Brain pericyte (primary cell): Measurements from ENCODE around the gene EIF4E.
"Not testable (repeated sequence)": the region's sequence is repeated elsewhere in the genome, so short reads cannot be mapped to it uniquely, and the experiment has no call there.

ENCODE experiments used
- DNase-seq: peaks from one replicate; pipeline ENCODE4 v3.0.0-alpha.2; 2012; ENCODE audit warnings: low read depth, low spot score

Gene EIF4E, protein sequence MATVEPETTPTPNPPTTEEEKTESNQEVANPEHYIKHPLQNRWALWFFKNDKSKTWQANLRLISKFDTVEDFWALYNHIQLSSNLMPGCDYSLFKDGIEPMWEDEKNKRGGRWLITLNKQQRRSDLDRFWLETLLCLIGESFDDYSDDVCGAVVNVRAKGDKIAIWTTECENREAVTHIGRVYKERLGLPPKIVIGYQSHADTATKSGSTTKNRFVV

DNA sequence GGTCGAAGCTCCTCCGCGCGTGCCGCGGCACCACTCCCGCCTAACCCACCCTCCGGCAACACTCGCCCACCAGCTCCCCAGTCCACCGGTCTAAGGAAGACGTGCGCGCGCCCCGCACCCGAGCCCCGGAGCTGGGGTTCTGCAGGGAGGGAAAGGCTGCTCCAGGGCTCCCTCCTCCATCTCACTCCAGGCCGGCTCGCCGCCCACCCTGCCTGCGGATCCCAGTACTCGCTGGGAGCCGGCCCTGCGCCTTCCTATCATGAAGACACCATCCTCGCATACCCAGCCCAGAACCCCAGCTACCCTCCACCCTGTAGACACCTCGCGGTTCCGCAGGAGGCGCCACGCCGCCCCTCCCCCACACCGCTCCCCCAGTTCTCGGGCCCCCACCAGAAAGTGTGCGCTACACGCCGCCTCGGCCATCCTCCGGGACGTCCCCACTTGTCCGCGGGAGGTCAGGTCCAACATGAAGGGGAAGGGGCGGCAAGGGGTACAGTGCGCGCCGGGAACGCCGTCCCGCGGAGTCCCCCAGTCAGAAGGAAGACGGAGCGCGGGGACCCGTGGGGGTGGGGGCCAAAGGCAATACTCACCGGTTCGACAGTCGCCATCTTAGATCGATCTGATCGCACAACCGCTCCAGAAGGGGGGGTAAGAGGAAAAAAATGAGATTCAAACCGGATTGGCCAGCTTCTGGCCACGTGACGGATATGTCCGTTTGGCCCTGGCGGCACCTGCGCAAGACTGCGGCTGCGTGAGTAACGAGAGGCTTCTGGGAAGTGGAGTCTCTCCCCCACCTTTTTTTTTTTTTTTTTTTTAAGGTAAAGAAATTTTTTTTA lies at the start of gene EIF4E:
Gene EIF4E (minus strand): TSS at position 629 of the 836 bp plus-strand sequence. CDS start 21 bp downstream, at position 608.
- DNase-seq = peak; percentile 93

DNA sequence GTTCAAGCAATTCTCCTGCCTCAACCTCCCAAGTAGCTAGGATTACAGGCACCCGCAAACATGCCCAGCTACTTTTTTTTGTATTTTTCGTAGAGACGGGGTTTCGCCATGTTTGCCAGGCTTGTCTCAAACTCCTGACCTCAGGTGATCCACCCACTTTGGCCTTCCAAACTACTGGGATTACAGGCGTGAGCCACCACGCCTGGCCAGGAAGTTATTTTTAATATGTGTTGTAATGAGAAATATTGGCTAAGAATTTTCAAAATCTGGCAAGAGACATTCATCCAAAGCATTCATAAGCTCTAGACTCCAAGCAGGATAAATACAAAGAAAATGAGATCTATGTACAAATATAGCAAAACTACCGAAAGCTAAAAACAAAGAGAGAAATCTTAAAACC lies 48.6 kb upstream of the EIF4E start:
- no peak for DNase-seq

DNA sequence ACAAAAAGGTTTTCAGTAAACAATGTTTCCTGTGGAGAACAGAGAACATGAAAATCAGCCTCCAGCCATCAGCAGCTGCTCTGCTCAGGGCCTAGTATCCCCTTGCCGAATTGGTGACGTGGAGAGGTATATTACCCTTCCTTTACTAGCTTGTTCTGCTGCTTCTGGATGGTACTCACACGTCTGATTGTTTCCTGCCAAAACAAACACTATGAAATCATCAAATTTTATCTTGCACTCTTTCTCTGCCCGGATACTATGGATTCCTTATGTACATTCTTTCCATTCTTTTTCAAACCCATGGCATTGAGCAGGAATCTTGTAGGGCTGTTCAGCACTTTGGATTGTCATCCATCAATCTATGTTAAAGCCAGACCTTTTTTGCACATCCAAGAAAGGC lies 47.8 kb upstream of the EIF4E start:
- no peak for DNase-seq

DNA sequence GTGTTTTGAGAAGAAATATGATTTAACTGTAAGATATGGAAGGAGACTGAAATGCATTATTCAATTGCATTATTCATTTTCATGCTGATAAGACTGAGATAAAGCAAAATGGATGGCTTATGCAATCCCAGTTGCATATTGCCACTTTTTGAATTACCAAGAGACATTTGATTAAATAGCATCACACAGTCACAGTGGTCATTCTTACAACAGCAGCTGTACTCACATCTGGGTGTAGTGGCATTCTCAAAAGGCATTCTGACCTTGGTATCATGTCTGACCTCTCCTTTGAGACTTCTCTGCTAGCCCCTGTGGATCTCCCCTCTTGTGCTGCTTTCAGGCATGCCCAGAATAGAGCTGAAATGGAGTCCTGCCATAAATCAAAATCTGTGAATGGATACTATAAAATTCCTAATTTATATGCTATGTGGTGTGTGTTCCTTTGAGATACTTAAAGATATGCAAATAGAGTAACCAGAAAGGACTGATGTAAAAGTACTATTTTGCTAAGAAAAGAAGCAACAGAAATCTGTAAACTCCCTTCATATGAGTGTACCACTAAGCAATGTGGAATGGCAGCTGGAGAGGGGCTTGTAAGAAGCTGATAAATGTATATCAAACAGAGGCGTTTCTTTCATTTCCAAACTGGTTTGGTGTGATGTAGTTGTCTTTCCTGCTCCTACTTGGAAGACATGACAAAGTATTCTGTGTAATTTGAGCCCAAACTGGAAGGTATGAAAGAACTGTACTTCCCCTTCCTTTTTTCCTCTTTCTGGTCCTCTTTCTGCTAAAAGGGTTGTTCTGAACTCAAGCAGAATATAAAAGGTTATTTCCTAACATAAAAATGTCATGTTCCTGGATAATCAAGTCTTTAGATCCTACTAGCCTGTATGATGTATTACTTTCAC lies 41.2 kb upstream of the EIF4E start:
- DNase-seq = no peak

DNA sequence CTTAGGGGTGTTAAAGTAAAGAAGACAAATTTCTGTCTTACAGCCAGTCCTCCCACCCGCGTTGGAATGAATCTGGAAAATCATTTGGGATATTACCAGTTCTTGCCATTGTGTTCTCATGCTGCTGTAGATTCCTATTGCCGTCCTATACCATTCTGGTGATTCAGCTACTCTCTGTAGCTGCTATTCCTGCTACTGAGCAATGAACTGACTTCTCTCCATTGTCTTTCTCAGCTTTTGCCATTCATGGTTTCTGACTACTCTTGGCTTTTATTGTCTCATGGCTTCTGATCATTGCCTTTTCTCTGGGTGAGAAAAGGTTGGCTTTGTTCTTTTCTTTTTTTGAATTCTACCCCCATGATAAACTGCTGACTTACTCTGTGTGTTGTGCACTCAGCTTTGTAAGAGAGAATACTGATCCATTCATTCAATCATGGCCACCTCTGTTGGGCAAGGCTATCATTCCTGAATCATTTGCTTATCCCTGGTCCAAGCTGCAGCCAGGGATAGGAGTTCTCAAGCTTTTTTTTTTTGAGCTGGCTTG lies 38.9 kb upstream of the EIF4E start:
- DNase-seq = no peak

DNA sequence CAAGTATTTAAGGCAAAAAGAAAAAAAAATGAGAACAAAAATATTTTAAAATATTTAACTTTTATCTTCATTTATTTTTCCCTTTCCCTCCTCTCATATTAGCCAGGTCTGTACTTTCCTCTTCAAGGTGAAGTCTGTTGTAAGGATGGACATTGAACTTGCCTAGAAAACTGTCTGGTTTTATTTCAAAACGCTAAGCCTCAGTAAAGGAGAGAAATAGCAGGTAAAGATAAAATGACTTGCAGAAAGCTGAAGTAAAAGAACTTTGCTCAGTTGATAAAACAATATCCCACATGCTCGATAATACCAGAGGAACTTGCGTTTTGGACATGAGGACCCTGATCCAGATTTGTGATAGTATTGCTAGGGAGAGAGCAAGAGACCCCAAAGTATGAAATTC lies 38.0 kb upstream of the EIF4E start:
- no peak for DNase-seq

DNA sequence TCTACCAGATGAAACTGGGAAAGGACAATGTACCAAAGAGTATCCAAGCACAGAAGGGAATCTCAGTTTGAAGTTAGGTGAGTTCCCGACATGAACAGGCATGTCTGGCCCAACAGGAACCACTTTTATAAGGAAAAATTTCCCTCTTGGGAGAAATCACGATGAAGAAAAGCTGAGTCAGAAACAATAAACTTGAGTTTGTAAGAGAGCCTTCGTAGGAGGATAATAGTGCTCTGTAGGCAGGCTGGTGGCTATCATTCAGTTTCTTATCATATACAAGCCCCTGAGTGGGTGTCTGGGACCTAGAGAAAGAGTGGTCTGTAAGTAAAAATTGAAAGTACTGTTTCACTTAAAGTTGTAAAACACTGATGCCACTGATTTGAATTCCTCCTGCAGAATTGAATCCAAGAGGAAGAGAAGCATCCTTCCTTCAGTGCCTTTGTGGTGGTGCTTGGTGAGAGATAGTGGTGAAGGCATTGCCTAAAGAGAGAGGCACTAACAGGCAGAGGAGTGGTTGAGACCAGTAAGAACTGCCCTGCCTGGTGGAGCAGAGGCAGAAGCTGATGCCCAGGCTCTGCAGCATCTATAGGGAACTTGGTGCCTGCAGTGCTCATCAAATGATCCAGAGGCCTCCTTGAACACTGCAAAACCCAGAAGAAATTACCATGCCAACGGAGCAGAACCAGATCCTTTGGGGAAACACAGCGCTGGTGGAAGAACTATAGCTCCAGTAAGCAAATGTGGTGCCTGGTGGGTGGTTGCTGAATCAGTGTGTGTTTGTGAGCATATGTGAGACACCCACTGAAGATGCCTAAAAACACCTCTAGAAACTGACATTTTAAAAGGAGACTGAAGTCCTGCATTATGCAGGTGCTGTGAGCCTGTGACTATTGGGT lies 34.9 kb upstream of the EIF4E start:
- DNase-seq = no peak

DNA sequence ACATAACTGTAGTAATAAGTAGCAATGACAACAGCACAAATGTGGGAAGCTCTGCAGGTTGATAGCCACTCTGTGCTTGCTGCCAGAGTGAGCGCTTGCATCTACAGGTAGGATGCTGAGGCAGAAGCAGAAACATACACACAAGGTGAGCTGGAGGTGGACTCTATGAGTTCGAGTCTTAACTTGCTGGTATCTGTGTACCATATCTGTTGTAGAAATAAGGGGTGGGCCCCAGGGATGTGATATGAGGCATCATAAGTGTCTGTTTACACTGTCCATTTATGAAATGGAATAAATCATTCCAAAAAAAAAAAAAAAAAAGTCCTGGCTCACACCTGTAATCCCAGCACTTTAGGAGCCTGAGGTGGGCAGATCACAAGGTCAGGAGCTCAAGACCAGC lies 32.8 kb upstream of the EIF4E start:
- no peak for DNase-seq

DNA sequence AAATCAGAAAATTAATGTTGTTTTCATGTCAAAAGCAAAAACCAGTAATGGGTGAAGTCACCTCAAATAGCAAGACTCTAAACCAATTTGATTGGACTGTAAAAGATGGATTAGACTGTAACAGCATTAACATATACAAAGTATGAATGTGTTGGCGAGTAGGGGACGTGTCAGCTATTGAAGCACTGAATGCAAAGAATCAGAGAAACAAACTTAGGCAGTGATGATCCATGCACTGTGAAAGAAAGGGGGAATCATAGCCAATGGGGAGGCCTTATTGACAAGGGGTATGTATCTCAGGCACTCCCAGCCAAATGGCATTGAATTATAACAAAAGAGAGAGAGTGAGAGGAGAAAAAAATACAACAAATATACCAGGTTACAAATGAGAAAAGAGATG lies 30.5 kb upstream of the EIF4E start:
- no peak for DNase-seq

DNA sequence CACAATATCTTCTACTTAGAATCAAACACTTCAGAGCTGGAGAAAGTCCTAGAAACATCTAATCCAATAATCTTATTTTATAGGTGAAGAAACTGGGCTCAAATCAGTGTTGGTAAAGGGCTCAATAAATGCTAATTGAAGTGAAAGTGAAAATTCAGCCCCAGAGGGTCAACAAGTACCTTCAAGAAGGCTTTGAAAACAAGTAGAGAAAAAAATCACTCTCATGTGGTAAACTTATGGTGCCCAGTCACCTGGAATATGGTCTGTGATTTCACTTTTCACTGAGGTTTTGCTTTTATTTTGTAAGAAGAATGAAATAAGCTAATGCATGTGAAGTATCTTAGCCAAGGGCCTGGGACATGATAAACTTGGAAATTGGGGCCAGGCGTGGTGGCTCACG lies 29.1 kb upstream of the EIF4E start:
- no peak for DNase-seq

DNA sequence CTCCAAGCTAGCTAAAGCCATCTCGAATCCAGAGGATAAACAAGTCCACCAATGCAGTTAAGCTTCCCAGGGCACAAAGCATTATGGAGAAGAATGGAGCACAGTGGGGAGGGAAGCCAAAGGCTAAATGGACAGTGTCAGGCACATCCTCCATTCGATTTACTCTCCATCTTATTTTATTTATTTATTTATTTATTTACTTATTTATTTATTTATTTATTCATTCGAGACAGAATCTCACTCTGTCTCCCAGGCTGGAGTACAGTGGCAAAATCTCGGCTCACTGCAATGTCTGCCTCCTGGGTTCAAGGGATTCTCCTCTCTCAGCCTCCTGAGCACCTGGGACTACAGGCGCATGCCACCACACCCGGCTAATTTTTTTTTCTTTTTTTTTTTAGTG lies 26.3 kb upstream of the EIF4E start:
- DNase-seq = no peak

DNA sequence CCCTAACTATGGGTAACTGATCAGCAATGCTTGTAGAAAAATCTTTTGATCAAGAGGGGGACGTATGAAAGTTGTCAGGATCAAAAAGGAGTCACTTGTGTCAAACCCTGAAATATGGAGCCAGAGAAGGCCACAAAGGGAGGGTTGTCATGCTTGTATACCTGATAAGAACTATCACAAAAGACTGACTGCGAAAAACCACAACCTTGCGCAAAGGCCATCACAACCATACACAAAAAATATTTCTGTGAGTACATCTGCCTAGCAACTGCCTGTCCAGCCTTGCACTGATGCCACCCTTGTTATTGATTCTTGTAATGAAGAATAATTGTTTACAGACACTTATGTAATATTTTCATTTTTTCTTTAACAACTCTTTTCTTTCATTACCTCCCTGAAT lies 22.8 kb upstream of the EIF4E start:
- DNase-seq = no peak

DNA sequence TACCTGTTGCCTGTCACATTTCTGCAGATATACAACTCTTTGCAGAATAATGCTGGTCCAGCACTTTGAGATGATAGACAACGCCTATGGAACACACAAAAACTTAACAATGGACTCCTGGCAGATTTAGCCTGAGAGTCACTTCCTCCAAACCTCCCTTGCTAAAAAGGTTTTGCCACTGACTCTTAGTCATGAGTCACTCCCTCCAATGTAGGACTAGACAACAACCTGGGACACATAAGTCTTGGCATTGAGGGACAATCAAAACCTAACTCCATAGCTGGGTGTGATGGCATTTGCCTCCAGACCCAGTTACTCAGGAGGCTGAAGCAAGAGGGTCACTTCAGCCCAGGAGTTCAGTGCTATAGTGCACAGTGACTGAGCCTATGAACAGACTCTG lies 22.0 kb upstream of the EIF4E start:
- no peak for DNase-seq

DNA sequence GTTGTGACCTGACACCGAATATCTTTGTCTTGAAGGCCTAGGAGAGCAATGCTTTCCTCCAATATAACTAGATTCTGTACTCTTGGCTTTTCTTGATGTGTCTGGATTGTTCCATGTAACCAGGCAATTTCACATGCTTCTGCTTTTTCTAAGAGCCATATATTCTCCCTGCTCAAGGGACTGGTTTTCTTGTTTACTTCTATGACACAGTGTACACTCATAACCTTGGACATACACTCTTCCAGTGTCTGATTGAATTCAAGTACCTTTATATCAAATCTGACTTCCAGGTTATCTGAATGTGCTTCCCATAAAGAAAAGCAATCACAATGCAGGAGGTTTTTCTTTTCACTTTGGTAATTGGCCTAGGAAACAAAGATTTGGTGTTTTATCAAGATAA lies 17.4 kb upstream of the EIF4E start:
- no peak for DNase-seq

DNA sequence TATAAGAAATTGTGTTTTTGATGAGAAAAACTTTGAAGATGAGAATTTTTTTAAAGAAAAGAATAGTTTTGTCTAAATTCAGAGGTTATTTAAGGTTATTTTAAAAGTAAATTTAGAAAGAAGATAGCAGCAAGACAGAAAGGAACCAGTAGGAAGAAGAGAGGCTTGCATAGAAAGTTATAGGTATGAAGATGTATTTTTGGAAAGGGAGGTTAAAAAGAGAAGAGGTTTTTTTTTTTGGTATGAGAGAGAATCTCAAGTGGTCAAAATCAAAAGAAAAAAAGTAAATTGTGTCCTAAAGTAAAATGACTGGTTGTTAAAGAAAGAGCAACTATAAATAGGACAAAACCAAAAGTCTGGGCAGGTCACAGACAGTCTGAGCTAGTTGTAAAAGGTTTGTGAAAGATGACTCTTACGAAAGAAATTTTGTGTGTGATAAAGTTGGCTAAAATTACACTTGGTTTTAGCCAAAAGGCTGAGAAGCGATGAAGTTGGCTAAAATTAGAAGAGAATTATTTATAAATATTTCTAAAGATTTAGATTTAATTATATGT lies 16.4 kb upstream of the EIF4E start:
- DNase-seq = no peak

DNA sequence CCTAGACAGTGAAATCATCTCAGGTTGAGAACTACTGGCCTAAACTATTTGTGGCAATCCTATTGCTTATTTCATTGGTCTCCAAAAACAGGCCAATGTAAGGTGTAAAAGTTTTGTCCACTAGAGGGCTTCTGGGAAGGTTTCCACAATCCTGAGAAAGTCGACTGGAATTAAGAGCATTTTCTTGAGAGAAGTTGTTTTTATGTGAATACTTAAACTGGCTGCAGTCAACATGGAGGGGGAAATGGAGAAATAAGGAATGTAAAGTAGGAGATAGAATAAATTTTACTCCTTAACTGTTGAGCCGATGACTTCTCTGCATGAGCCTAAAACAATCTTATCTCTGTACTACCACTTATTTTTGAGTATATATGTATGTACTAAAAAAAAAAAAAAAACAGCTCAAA lies 11.0 kb upstream of the EIF4E start:
- DNase-seq = peak; percentile 33

DNA sequence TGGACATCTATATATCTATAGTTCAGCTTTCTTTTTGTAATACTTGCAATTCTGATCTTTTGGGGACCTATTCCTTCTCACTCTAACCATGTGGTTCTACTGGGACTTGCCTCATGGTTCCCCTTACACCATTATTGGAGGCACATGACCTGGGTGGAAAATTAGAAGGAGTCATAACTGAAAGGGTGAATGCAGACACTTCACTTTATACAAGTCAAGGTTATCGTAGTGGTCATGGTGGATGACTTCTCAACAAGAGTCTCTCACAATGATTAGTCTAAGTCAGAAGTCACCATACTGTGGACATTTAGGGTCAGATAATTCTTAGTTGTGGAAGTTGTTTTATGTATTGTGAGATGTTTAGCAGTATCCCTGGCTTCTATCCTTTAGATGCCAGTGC lies 10.5 kb upstream of the EIF4E start:
- DNase-seq = no peak

DNA sequence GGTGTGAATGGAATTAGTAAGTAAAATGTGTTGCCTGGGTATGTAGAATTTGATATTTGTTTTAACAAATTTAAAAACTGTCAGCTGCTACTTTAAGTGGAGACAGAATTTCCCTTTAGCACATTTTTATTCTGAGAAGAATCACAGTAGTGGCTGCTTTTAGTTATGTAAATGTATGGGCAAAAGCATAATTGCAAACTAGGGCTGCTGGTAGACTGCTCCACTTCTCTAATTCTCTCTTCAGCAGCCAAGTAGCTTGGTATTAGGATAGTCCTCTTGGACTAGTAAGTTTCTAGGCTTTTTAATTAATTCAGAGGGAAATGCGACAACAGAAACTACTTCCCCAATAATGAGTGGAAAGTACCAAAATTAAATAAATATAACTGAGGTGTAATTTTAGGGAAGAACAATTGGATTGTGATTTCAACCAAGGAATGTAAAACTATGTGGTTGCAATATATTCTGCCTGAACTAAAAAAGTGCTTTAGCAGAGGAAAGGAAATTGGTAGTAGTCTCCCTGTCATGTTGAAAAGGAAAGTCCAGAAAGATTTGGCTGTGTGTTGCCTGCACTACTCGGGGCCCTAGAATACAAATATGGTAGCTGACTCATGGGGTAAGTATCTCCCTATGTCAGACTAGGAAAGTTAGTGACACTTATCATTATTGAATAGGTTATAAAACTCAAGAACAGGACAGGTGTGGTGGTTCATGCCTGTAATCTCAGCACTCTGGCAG lies 9.2 kb upstream of the EIF4E start:
- DNase-seq = no peak

DNA sequence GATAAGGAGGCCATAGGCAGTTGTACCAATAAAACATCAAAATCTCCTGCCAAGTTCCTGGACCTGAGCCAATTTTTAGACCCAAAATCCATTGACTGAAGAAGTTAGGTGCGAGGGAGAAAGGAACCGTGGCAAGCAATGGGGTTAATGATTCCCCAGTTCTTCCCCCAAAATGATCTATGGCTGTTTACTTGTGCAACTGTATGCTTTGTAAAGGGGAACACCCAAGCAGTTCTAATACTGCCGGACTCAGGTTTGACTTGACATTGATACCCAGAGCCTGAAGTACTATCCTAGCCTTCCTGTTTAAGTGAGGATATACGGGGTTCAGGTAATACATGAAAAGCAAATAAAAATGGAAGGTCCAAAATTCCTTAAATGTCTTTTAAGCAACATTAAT lies 6.7 kb upstream of the EIF4E start:
- no peak for DNase-seq

DNA sequence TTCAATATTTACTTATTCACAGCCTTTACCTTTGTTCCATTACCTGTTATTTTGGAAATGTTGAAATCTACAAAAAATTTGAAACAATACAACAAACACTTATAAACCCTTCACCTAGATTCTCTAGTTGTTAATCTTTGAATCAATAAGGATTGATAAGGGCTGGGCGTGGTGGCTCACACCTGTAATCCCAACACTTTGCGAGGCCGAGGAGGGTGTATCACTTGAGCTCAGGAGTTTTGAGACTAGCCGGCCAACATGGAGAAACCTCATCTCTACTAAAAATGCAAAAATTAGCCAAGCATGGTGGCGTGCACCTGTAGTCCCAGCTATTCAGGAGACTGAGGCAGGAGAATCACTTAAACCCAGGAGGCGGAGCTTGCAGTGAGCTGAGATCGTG lies 5.9 kb upstream of the EIF4E start:
- DNase-seq = not testable (repeated sequence)
